Psoas muscle (tissue), 8 donors: ENCODE measurements around the gene MORF4L1. TPM values are rescaled to one million over a fixed set of nuclear protein-coding genes. Genes with fewer than 3 reads are reported as not detected.
"Not testable (repeated sequence)": the region's sequence is repeated elsewhere in the genome, so short reads cannot be mapped to it uniquely, and the experiment has no call there.

Experiments used
- ATAC-seq, 4 donors: fragments of 200-7000 bp; cut with Tn5 transposase; one replicate each; pipeline ENCODE4 v1.9.1; 2020; ENCODE audit warnings: moderate library complexity in 3 of 4, mild to moderate bottlenecking in 2 of 4
- DNase-seq, 2 donors: peaks; one replicate each; pipeline ENCODE4 v3.0.0-alpha.2; 2020
- H3K27ac ChIP-seq: fragments of 200-600 bp; one replicate; pipeline ENCODE4 v1.8.0; 2022
- H3K27me3 ChIP-seq, 3 donors: fragments of 200-600 bp in 1 of 3; one replicate each; pipeline versions ENCODE4 v1.6.1 to v1.8.0; 2013 to 2022; ENCODE audit warnings: low read length in 2 of 3, mild to moderate bottlenecking in 2 of 3, moderate library complexity in 1 of 3; ENCODE audit not compliant: insufficient read depth in 3 of 3
- H3K36me3 ChIP-seq, 2 donors: fragments of 200-600 bp in 1 of 2; one replicate each; pipeline versions ENCODE4 v1.6.1 to v1.8.0; 2013 to 2022; ENCODE audit warnings: low read depth in 1 of 2, mild to moderate bottlenecking in 1 of 2, moderate library complexity in 1 of 2; ENCODE audit not compliant: insufficient read depth in 1 of 2
- H3K4me1 ChIP-seq: fragments of 200-600 bp; one replicate; pipeline ENCODE4 v1.8.0; 2022
- H3K4me3 ChIP-seq: fragments of 200-600 bp; one replicate; pipeline ENCODE4 v1.8.0; 2022; ENCODE audit warnings: mild to moderate bottlenecking
- H3K9me3 ChIP-seq: fragments of 200-600 bp; one replicate; pipeline ENCODE4 v1.8.0; 2022
- CTCF ChIP-seq: fragments of 200-600 bp; IDR thresholded peaks from one replicate; pipeline ENCODE4 v1.8.0; 2022; ENCODE audit warnings: antibody characterized with exemption
- WGBS, 3 donors: extraction: QIAGEN DNeasy Blood & Tissue Kit; methylation state at CpG; one replicate each; pipeline versions ENCODE4 v1.1.6 to v1.1.7; 2013; 5-methylcytosine and 5-hydroxymethylcytosine counted together
- intact Hi-C, 2 donors: fragments of 100-400 bp; cut with DNase I; formaldehyde crosslinking; loops; one replicate each; pipeline versions ENCODE4 v1.11.0 to v1.14.2; 2022
- polyA plus RNA-seq, 3 donors: library from polyadenylated mRNA; stranded (reverse); fragments of 200-250 nt; gene quantifications; one replicate each; pipeline ENCODE4 v1.2.3, GENCODE V29; 2013
- total RNA-seq, 4 donors: library from RNA; stranded (reverse); fragmentation: NEBNext Ultra II Directional in 2 of 4; extraction: Animal tissue kit (Norgen Biotek cat#: 25700) in 2 of 4; gene quantifications; one replicate each; pipeline versions ENCODE4 v1.2.1 to v1.2.4, GENCODE V29; 2021 to 2023
- donor health status: healthy with polysubstance abuse.
- donor health status: DM: no; HTN: no; CAD: no; lungs with moderate emphysema.
- donor health status: Bipolar disorder and iron deficiency.
- donor health status: healthy.
- donor health status: DM: yes; HTN: yes; CAD: no.
- donor health status: DM: no; HTN: no; CAD: no.
- donor health status: DM: no; HTN: no; CAD: no.
- donor health status: DM: yes; HTN: yes; CAD: no.

MORF4L1 gene
- total and polyA plus RNA-seq, 7 donors: 262 to 679 (median 327) TPM

GRCh38 chr15:78853500-78853899 is 19.2 kb upstream of the MORF4L1 start:
- Histone ChIP-seq H3K27ac (no peak overlapping the region), H3K4me1 (no peaks in the 10 kb centered on the region), H3K27me3 (no peaks in the 10 kb centered on the region), H3K4me3 (no peak overlapping the region), H3K9me3 (no peaks in the 10 kb centered on the region), H3K36me3 (no peaks in the 10 kb centered on the region)
- WGBS, 3 donors: 94 to 96% (median 94%) methylated on average over 6 of the region's 6 CpGs
- TF ChIP-seq CTCF: no peak
- intact Hi-C loops: no loop called here
- ATAC-seq (no peak), DNase-seq (no peak)

- Histone ChIP-seq H3K9me3 (no peaks in the 10 kb centered on the region), H3K27me3 (no peaks in the 10 kb centered on the region), H3K4me1 (peaks cover 2% of the 10 kb centered on the region), H3K36me3 (no peaks in the 10 kb centered on the region), H3K27ac (no peak overlapping the region), H3K4me3 (no peak overlapping the region)
- TF ChIP-seq CTCF: no peak
- WGBS, 3 donors: 89 to 98% (median 95%) methylated on average over 2 of the region's 2 CpGs
- no peak for DNase-seq
- intact Hi-C loops: no loop called here
- ATAC-seq: no peak
Measured at GRCh38 chr15:78854833-78855372, 17.8 kb upstream of the MORF4L1 start.

GRCh38 chr15:78855746-78856145 is 16.9 kb upstream of the MORF4L1 start:
- Histone ChIP-seq H3K27ac (no peak overlapping the region), H3K4me3 (no peak overlapping the region), H3K9me3 (no peaks in the 10 kb centered on the region), H3K36me3 (no peaks in the 10 kb centered on the region), H3K27me3 (no peaks in the 10 kb centered on the region), H3K4me1 (peaks cover 4% of the 10 kb centered on the region)
- intact Hi-C loops: loop anchor here in 1 of 2 donors (2.0 kb wide), 1 partner anchor 13 kb away; no protein-coding TSS in a partner anchor
- ATAC-seq (no peak), DNase-seq (no peak)
- 59 to 62% (median 61%) methylated on average over 4 of the region's 4 CpGs for WGBS, 3 donors
- TF ChIP-seq CTCF: no peak

GRCh38 chr15:78859971-78860719 is 12.5 kb upstream of the MORF4L1 start:
- no peaks in the 10 kb centered on the region for H3K9me3 ChIP-seq
- H3K36me3 ChIP-seq: no peaks in the 10 kb centered on the region
- H3K27ac ChIP-seq: no peak overlapping the region
- intact Hi-C loops: no loop called here
- H3K4me1 ChIP-seq: peaks cover 4% of the 10 kb centered on the region
- peak overlapping the region; percentile 65 for H3K4me3 ChIP-seq
- H3K27me3 ChIP-seq: no peaks in the 10 kb centered on the region
- peak; percentile 54 for TF ChIP-seq CTCF
- ATAC-seq: peak; percentile 93 to 95 (median 93)
- peak; percentile 74 to 76 for DNase-seq
- WGBS, 3 donors: 1 to 2% (median 2%) methylated on average over 28 of the region's 28 CpGs

GRCh38 chr15:78865585-78865984 is 7.1 kb upstream of the MORF4L1 start:
- DNase-seq, H3K4me3 ChIP-seq, H3K4me1 ChIP-seq, H3K9me3 ChIP-seq, H3K27me3 ChIP-seq, ATAC-seq, intact Hi-C loops, H3K36me3 ChIP-seq, H3K27ac ChIP-seq: not testable (repeated sequence)
- WGBS, 3 donors: 95 to 98% (median 95%) methylated on average over 10 of the region's 10 CpGs

GRCh38 chr15:78866031-78866430 is 6.7 kb upstream of the MORF4L1 start:
- intact Hi-C loops, ATAC-seq, H3K9me3 ChIP-seq, H3K4me1 ChIP-seq, H3K4me3 ChIP-seq, H3K27ac ChIP-seq, H3K36me3 ChIP-seq, DNase-seq, H3K27me3 ChIP-seq: not testable (repeated sequence)
- 76 to 80% (median 77%) methylated on average over 8 of the region's 8 CpGs for WGBS, 3 donors
